ENCODE results near the gene DNAJC30.
"Not testable (repeated sequence)": the region's sequence is repeated elsewhere in the genome, so short reads cannot be mapped to it uniquely, and the experiment has no call there.

The DNAJC30 gene

GRCh38 chr7:73683056-73683787, at the start of gene DNAJC30, which contains the start of gene BUD23:
Gene DNAJC30, minus strand, starts transcription at chr7:73683453. Its CDS starts 30 bp downstream, at chr7:73683423.
Gene BUD23, plus strand, starts transcription at chr7:73683597. Its CDS starts 29 bp downstream, at chr7:73683626.
- DNase-seq (ENCODE audit: low read depth, low spot score): peak; percentile 95

DNA sequence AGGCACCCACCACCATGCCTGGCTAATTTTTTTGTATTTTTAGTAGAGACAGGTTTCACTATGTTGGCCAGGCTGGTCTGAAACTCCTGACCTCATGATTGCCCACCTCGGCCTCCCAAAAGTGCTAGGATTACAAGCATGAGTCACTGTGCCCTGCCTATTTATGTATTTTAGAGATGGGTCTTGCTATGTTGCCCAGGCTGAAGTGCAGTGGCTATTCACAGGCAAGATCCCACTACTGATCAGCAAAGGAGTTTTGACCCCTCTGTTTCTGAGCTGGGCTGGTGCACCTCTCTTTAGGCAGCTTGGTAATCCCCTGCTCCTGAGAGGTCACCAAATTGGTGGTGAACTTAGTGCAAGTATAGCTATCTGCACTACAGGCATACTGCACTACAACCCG, 49.1 kb upstream of the DNAJC30 start:
- no peak for DNase-seq (ENCODE audit: low read depth, low spot score)

DNA sequence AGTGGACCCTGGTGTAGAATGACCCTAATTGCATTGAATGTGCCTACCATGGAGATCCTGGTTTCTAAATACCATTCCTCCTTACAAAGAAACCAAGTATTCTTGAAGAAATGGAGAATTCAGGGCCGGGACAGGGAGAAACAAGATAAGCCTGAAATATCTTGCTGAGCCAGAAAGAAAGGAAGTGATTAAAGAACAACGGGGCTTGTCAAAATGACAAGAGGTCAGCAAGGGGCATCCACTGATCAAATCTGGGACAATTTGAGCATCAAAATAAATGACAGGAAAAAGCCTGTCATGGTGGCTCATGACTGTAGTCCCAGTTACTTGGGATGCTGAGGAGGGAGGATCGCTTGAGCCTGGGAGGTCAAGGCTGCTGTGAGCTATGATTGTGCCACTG, 47.2 kb upstream of the DNAJC30 start:
- DNase-seq (ENCODE audit: low read depth, low spot score): no peak

- DNase-seq (ENCODE audit: low read depth, low spot score): no peak
Observed at GRCh38 chr7:73728551-73728950, 45.3 kb upstream of the DNAJC30 start.

DNA sequence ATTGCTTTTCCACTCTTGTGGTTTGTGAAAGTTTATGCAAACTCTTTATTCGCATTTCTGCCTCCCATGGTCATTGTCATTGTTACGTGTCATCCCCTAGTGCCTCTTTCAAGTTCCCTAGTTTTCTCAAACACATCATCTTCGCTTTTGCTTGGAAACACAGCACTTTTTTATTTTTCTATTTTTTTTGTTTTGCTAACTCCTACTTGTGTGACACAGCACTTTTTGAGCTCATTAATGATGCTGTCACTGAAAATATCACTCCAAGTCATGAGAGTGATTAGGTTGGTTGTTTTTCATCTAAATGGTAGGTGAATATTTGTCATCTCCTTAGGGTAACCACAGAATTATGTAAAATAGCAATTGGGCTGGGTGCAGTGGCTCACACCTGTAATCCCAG, 44.7 kb upstream of the DNAJC30 start:
- DNase-seq (ENCODE audit: low read depth, low spot score): no peak

- no peak for DNase-seq (ENCODE audit: low read depth, low spot score)
Observed at GRCh38 chr7:73726083-73726466, 42.8 kb upstream of the DNAJC30 start.

GRCh38 chr7:73723813-73724212, 40.6 kb upstream of the DNAJC30 start:
- DNase-seq (ENCODE audit: low read depth, low spot score): no peak

DNA sequence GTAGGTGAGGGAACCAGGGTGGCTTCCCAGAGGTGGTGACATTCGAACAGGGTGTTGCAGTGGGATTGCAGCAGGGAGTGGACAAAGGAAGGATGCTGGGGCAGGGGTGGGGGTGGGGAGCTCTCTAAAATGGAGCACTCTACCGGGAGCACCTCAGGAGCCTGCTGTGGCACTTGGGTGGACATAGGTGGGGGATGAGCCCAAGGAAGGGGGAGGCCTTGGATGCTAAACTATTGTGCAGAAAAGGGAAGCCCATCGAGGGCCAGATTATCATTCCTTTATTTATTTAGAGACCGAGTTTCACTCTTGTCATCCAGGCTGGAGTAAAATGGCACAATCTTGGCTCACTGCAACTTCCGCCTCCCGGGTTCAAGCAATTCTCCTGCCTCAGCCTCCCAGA, 39.5 kb upstream of the DNAJC30 start:
- no peak for DNase-seq (ENCODE audit: low read depth, low spot score)

DNA sequence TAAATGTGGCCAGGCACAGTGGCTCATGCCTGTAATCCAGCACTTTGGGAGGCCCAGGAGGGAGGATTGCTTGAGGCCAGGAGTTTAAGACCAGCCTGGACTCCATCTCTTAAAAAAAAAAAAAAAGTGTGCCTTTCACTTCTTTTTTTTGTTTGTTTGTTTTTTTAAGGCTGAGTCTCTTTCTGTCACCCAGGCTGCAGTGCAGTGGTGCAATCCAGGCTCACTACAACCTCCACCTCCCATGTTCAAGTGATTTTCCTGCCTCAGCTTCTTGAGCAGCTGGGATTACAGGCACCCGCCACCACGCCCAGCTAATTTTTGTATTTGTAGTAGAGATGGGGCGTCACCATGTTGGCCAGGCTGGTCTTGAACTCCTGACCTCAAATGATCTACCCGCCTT, 38.9 kb upstream of the DNAJC30 start:
- not testable (repeated sequence) for DNase-seq (ENCODE audit: low read depth, low spot score)

DNA sequence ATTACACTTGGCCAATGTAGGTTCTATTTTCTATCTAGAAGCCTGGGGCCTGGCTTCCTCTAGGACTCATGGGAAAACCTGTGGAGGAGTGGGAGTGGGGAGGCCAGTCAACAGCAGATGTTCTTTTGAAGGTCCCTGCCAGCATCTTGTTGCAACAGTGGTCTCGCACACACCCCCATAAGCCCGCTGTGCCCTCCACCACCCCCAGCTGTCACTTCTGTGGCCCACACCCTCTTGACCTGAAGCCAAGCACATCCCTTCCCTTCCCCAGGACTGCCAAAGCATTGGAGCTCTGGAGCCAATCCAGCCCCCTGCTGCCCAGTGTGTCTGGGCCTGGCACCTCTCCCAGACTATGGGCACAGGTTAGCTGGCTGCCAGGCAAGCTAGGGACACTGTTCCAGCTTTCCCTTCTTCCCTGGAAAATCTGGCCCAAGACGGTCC, 38.1 kb upstream of the DNAJC30 start:
- no peak for DNase-seq (ENCODE audit: low read depth, low spot score)

DNA sequence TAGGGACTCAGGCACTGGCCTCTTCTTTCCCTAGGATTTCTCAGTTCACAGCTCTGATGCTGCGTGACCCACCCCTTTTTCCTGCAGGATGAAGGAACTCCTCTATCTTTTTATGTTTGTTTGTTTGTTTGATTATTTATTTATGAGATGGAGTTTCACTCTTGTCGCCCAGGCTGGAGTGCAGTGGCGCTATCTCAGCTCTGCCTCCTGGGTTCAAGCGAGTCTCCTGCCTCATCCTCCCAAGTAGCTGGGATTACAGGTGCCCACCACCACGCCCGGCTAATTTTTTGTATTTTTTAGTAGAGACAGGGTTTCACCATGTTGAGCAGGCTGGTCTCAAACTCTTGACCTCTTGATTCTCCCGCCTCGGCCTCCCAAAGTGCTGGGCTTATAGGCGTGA, 37.2 kb upstream of the DNAJC30 start:
- not testable (repeated sequence) for DNase-seq (ENCODE audit: low read depth, low spot score)

DNA sequence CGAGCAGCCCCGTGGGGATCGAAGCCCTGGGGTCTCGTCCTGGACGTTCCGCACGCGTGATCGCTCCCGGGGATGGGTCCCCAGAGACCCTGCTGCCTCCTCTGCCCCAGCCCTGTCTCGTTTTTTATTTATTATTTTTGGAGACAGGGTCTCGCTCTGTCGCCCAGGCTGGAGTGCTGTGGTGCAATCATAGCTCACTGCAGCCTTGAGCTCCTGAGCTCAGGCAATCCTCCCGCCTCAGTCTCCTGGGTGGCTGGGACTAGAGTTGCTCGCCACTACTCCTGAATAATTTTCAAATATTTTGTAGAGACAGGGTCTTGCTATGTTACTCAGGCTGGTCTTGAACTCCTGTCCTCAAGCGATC, 36.5 kb upstream of the DNAJC30 start:
- DNase-seq (ENCODE audit: low read depth, low spot score): no peak

GRCh38 chr7:73718905-73719805, 35.9 kb upstream of the DNAJC30 start, which contains the start of gene STX1A:
Gene STX1A, minus strand, starts transcription at chr7:73719669. Its CDS starts 38 bp downstream, at chr7:73719631.
- no peak for DNase-seq (ENCODE audit: low read depth, low spot score)

GRCh38 chr7:73718438-73718881, 35.2 kb upstream of the DNAJC30 start:
- no peak for DNase-seq (ENCODE audit: low read depth, low spot score)

DNA sequence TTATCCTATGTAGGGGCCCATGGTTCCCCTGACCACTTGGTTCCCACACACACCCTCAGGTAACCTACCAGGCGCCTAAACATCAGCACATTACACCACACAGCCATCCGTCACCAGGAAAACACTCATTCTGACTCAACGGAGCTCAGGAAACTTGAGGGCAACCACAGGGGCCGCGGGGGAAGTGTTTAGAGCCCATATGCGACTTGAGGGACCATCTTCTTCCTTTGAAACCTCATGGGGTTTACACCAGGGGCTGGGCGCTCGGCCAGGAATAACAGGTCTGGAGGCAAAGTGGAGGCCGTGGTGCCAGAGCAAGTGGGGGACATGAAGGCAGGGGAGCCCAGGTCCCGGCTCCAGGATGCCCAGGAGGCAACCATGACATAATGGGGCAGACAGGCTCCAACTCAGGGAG, 34.7 kb upstream of the DNAJC30 start:
- DNase-seq (ENCODE audit: low read depth, low spot score): no peak

GRCh38 chr7:73717025-73717807, 34.0 kb upstream of the DNAJC30 start:
- no peak for DNase-seq (ENCODE audit: low read depth, low spot score)

DNA sequence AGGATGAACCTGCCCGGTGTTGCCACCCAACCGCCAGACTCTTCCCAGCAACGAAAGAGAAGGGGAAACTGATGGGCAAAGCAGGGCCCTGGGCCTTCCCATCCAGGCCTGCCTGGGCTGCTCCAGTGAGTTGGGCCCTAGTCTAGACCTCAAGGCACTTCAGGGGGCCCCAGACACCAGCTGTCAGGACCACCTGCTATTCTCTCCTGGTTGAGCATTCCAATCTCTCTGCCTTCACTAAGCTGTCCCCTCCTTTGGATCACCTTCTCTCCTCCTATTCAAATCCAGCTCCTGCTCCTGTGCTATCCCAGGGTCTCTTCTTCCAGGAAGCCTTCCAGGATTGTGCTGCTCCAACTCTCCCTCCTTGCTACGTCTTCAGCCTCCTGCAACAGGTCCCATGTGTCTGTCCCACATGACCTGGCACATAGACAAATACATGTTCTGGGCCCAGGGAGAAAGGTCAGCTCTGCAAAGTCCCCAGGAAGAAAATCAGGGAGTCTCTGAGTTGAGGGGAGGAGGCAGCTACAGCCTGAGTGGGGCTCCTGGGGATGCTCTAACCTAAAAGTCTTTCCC, 33.2 kb upstream of the DNAJC30 start:
- no peak for DNase-seq (ENCODE audit: low read depth, low spot score)

DNA sequence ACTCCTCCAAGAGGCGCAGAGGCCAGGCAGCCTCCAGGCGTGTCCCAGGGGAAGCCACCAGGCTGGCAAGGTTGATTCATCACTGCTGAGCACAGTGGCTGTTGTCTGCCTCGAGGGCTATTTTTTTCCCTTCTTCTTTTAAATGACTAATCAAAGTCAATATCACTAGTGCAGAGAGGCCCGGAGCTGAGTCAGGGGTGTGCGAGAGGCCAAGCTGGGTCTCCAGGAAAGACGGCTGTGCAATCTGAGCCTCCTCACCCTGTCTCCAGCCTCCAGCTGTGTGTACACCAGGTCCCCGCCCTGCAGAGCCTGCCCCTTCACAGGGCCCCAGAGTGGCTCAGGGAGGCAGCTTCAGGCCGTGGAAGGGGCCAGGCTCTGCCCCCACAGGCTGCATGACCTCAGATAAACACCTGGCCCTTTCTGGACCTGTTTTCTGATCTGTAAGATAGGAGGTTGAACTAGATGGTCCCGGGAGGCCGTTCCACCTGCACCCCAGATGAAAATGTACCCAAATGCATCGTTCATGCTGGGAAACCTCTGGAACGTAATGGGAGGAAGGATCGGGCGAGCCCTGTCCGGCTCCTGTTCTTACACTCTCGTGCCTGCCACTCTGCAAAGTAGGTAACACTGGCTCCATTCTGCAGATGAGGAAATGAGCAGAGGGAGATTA, 32.5 kb upstream of the DNAJC30 start:
- peak; percentile 83 for DNase-seq (ENCODE audit: low read depth, low spot score)

GRCh38 chr7:73713319-73713718, 30.1 kb upstream of the DNAJC30 start:
- not testable (repeated sequence) for DNase-seq (ENCODE audit: low read depth, low spot score)

GRCh38 chr7:73712773-73713172, 29.5 kb upstream of the DNAJC30 start:
- no peak for DNase-seq (ENCODE audit: low read depth, low spot score)
